Stimulated activated CD4-positive, alpha-beta T cell treated with anti-CD3 and anti-CD28 coated beads, Interleukin-4, amount 100 ng/mL, for 4 hours (primary cell): ENCODE results near the gene FOLR3.
"Not testable (repeated sequence)": the region's sequence is repeated elsewhere in the genome, so short reads cannot be mapped to it uniquely, and the experiment has no call there.

Source experiments
- DNase-seq, 2 experiments: peaks; one replicate each; pipeline ENCODE4 v3.0.0-alpha.2; 2020

Gene FOLR3

DNA sequence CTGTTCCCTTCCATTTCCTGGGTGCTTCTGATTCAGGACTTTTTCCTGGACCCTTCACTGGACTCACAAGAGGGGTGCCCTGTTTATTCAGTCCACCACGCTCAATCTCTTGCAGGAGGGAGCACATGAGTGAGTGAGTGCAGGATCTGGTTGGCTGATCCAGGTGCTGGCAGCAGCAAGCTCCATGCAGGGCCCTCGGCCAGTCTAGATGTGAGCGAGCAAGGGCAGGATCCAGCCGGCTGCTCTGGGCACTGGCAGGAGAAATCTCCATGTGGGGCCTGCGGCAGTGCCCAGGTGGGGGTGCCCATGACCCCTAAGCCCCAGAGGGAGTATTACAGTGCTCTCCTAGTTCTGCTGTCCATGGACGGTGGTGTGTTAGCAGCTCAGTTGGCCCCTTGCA lies 11.5 kb upstream of the FOLR3 start:
- DNase-seq, result no peak

GRCh38 chr11:72125956-72126355 lies 9.6 kb upstream of the FOLR3 start:
- DNase-seq, result no peak

DNA sequence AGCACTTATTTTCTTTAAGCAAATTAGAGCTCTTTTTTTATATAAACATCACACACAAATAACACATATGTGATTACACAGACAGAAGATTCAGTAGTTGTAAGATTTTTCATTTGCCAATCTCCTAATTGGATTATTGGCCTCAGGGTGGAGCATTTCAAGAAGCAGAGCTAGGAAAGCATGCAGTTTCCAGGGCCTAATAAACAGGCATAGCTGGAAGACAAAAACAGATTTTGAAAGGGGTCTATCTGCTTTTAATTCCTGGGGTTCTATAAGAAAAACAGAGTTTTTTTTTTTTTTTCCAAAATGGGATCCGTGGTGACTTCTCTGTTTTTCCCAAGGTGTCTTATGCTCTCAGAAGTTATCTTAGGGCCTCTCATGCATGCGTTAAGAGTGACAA lies 7.6 kb upstream of the FOLR3 start:
- no peak for DNase-seq

- no peak for DNase-seq
These were observed 6.1 kb upstream of the FOLR3 start for GRCh38 chr11:72129381-72129780.

- no peak for DNase-seq
These were observed 2.9 kb upstream of the FOLR3 start for GRCh38 chr11:72132646-72133045.

DNA sequence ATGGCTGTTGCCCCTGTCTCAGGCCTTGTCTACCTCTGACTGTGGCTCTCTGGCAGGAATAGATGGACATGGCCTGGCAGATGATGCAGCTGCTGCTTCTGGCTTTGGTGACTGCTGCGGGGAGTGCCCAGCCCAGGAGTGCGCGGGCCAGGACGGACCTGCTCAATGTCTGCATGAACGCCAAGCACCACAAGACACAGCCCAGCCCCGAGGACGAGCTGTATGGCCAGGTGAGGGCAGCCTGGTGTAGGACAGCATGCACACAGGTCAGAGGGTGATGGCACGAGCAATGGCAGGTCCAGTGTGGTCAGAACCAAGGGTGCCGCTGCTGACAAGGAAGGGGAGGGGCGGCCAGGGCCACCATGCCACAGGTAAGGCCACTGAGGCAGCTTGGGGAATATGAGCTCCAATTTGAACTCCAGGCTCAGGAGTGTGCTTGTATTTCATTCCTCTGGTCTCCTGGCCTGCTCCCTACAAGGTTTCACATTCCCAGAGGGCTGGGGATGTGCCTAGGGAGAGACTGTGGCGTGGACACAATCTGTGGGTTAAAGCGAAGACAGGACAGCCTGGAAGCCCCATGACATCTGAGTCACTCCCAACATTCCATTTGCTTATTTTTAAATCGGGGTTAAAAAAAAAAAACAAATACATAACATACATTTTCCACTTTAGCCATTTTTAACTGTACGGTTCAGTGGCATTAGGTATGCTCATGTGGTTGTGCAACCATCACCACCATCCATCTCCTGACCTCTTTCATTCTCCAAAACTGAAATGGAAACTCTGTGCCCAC lies 562 bp downstream of the FOLR3 start:
- DNase-seq, result no peak

- no peak for DNase-seq
These were observed 1.2 kb downstream of the FOLR3 start for GRCh38 chr11:72136684-72137262.

DNA sequence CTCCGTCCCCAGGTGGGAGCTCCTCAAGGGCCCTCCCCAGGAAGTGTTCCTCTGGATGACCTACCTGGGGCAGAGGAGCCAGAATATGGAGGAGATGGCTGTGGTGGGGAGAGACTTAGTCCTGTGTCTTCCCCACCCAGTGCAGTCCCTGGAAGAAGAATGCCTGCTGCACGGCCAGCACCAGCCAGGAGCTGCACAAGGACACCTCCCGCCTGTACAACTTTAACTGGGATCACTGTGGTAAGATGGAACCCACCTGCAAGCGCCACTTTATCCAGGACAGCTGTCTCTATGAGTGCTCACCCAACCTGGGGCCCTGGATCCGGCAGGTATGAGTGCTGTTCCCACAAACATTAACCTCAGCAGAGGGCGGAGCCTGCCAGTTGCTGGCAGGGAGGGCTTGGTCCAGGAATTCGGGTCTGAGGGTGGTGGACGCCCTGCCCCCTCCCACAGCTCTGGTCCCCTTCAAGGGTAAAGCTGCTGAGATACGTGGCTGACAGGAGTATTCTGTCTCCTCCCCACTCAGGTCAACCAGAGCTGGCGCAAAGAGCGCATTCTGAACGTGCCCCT lies 3.4 kb downstream of the FOLR3 start:
- DNase-seq, result no peak

GRCh38 chr11:72139500-72139899 lies 4.0 kb downstream of the FOLR3 start:
- no peak for DNase-seq

DNA sequence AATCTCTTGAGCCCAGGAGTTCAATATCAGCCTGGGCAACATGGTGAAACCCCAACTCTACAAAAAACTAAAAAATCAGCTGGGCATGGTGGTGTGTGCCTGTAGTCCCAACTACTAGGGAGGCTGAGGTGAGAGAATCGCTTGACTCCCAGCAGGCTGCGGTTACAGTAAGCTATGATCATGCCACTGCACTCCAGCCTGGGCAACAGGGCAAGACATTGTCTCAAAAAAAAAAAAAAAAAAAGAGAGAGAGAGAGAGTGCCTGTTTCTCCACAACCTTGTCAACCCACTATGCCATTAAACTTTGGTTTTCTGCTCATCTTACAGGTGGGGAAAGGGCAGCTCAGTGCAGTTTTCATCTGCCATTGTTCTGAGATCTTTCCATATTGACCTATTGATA lies 5.1 kb downstream of the FOLR3 start:
- no peak for DNase-seq

- DNase-seq, result no peak
These were observed 5.5 kb downstream of the FOLR3 start for GRCh38 chr11:72141066-72141465.

DNA sequence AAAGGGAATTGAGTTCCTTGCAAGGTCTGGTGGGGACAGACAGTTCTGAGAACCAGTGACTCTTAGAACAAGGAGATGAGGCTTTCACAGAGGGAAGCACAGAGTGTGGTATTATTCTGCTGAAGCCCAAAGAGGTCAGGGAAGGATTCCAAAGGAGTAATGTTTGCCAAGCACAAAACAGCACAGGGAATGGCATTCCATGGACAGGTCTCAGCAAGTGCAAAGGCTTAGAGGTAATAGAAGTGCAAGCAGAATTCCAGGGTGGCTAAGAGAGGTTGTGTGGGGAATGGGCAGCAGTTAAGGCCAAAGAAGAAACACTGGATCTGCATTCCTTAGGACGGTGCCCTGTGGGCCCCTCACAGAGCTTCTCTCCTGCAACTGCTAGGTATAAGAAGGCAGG lies 6.6 kb downstream of the FOLR3 start:
- not testable (repeated sequence) for DNase-seq

DNA sequence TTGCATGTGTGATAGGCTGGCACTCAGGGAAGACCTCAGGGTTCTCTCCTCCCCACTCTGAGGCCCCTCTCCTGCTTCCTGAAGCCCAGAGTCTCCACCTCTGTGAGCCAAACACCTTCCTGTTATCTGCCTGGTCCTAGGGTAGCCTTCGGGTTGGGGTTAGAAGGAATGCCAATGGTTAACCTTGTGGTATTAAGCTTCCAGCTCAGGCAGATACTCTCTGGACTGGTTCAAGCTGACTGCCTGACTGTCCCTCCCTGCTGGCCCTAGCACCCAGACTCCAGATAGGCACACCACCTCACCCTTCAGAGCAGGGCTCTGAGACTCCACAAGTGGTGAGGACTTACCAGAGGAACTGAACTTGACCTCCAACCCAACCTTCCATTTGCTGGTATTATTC lies 7.0 kb downstream of the FOLR3 start:
- not testable (repeated sequence) for DNase-seq

DNA sequence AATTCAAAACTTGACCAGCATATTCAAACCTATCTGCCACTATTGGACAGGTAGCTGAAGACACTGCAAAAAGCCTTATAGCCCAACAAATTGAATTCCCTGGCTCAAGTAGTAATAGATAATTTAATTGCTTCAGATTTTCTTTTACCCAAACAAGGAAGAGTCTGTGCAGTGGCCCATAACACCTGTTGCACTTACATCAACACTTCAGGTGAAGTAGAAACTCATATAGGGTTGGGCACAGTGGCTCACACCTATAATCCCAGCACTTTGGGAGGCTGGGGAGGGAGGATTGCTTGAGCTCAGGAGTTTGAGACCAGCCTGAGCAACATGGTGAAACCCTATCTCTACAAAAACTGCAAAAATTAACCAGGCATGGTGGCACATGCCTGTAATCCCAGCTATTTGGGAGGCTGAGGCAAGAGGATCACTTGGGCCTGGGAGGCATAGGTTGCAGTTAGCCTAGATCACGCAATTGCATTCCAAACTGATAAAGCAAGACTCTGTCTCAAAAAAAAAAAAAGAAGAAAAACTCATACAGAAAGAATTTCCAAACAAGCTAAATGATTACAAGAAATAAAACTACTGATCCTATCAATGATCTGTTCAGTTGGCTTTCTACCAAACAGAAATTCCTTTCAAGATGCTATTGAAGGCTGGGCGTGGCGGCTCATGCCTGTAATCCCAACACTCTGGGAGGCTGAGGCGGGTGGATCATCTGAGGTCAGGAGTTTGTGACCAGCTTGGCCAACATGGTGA lies 9.5 kb downstream of the FOLR3 start:
- DNase-seq, result no peak

DNA sequence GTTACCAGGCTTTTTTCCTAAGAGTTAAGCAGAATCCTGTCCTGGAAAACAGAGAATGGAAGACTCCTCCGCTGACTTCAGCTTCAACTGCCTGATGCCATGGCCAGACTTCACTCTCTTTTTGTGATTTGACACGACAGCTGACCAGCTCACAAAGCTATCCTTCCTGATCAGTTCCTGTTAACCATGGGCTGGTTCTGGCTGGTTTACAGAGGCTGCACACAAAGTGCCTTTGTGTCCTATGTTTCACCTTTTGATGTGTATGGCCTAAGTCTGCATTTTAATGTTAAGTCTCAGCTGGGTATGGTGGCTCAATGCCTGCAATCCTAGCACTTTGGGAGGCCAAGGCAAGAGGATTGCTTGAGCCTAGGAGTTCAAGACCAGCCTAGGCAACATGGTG lies 11.1 kb downstream of the FOLR3 start:
- DNase-seq, result no peak

DNA sequence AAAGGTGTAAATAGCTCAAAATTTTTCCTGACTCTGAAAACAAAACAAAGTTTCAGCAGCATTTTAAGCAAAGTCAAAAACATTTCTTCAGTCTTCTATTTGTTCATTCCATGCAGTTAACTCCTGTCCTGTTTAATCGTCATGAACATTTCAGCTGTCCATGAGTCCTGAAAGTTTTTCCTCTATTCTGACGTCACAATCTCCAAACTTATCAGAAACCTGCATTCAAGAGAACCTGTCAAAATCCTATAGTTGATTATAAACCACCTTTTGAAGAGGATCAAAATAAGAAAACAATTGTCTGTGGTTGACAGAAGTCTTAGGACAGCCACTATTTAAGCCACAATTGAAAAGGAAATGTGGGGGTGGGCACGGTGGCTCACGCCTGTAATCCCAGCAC lies 15.4 kb downstream of the FOLR3 start:
- DNase-seq, result no peak

DNA sequence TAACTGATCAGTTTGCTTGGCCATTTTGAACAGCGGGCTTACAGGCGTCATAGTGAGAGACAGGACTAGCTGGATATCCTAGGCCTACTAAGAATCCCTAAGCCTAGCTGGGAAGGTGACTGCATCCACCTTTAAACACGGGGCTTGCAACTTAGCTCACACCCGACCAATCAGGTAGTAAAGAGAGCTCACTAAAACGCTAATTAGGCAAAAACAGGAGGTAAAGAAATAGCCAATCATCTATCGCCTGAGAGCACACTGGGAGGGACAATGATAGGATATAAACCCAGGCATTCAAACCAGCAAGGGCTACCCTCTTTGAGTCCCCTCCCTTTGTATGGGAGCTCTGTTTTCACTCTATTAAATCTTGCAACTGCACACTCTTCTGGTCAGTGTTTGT lies 18.3 kb downstream of the FOLR3 start:
- DNase-seq, result not testable (repeated sequence)

- DNase-seq, result no peak
These were observed 19.3 kb downstream of the FOLR3 start for GRCh38 chr11:72154816-72155215.

DNA sequence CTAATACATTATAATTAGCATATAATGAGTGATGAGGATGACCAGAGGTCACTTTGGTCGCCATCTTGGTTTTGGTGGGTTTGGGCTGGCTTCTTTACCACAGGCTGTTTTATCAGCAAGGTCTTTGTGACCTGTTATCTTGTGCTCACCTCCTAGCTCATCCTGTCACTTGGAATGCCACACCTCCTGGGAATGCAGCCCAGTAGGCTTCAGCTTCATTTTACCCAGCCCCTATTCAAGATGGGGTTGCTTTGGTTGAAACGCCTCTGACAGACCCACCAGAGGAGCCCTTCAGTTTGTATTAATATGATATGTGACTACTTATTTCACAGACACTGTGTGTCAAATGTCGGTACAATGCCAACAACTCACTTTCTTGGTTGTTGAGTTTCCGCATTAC lies 20.2 kb downstream of the FOLR3 start:
- DNase-seq, result no peak

- no peak for DNase-seq
These were observed 21.6 kb downstream of the FOLR3 start for GRCh38 chr11:72157131-72157530.

DNA sequence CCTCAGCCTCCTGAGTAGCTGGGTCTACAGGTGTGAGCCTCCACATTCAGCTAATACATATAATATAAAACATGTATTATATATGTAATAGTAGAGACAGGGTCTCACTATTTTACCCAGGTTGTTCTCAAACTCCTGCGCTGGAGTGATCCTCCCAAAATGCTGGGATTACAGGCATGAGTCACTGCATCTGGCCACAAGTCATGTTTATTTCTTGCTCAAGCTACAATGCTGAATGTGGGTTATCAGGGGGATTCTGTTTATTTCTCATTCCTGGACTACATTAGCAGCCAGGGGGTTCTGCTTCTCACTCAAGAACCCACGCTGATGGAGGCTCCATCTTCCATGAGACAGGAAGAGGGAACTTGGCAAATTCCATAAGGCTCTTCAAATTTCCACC lies 24.8 kb downstream of the FOLR3 start:
- DNase-seq, result no peak

DNA sequence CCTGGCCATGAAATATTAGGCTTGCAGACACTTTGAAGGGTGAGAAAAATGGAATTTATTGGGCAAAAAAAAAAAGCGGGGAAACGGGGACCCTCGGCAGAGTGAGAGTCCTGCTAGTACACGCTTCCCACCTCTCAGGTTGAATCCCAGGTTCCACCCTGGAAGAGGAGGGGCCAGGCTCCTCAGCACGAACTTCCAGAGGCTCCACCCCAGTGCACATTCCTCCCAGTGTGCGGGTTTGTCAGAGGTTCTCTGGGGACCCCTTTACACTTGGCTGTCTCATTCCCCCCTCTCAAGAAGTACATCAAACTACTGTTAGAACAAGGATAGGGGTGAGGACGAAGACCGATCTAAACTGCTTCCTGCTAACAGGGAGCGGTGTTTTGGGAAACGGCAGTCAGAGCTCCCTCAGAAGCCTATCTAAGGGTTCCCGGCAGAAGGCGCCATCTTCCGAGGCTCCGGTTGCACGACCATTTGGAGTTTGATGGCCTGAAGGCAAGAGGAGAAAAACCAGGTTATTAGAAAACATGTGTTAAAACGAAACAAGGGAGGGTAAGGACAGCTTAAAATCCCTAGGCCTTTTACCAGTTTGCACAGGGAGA lies 27.5 kb downstream of the FOLR3 start:
- no peak for DNase-seq

DNA sequence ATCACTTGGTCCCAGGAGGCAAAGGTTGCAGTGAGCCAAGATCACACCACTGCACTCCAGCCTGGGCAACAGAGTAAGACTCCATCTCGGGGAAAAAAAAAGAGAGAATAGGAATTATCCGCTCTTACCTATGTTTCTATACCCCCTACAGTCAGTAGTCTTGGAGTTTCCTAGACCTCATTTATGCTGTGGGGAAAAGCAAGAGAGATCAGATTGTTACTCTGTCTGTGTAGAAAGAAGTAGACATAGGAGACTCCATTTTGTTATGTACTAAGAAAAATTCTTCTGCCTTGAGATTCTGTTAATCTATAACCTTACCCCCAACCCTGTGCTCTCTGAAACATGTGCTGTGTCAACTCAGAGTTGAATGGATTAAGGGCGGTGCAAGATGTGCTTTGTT lies 28.7 kb downstream of the FOLR3 start:
- DNase-seq, result not testable (repeated sequence)
